ENCODE data around the gene NUMBL. TPM values are rescaled to one million over a fixed set of nuclear protein-coding genes. Genes with fewer than 3 reads are reported as not detected.
A peak's percentile ranks its signal among the peaks of the same experiment; 100 is the strongest.

Gene NUMBL
- total and polyA plus RNA-seq, 9 of the 15 experiments (the other 6 are each of a cell fraction or from before 2014, with no cell fraction given) = 0.39 to 38.6 (median 6.6) TPM

DNA sequence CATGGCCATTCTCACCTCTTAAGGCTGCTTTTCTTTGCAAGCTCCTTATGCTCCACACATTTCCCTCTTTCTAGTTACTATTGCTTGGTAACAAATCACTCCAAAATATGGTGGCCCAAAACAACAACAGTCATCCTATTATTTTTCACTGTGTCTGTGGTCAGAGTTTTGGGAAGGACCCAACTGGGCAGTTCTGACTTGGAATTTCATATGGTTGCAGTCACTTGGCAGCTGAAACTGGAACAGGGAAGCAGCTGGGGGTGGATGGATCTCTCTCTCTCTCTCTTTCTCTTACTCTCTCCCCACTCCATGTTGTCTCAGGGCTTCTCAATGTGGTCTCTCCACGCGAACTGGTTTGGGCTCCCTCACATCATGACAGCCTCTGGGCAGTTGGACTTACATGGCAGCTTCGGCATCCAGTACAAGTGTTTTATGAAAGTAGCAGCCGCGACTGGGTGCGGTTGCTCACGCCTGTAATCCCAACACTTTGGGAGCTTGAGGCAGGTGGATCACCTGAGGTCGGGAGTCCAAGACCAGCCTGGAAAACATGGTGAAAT is 39.6 kb downstream of the NUMBL start:
- Histone ChIP-seq H2AFZ (ENCODE audit: low read depth, low read length) (peak overlapping the region; percentile 72), H3K9me3 (replicated peaks; ENCODE audit: control insufficient read depth, insufficient read depth, low read depth, low read length) (no peaks in the 10 kb centered on the region), H4K20me1 (replicated peaks; ENCODE audit: control insufficient read depth, insufficient read depth, low read length) (no peaks in the 10 kb centered on the region), H3K27ac (ENCODE audit: extremely low read depth, low read depth, low read length) (no peak overlapping the region), H3K4me3 (no peak overlapping the region), H3K9me1 (ENCODE audit: control insufficient read depth, insufficient read depth, low read length) (no peaks in the 10 kb centered on the region), H3K36me3 (ENCODE audit: control insufficient read depth, insufficient read depth, low read length) (no peaks in the 10 kb centered on the region), H3K4me1 (replicated peaks in 1 of 2; ENCODE audit: control insufficient read depth in 2 of 2, insufficient read depth in 2 of 2, low read length in 2 of 2) (peaks cover 3% of the 10 kb centered on the region in 2 experiments; a peak in 3 of 5 replicates), H3K4me2 (ENCODE audit: insufficient read depth, low read length) (no peak overlapping the region), H3K9ac (ENCODE audit: insufficient read depth in 1 of 2, low read depth in 2 of 2, low read length in 2 of 2) (no peak overlapping the region), H3K79me2 (ENCODE audit: control insufficient read depth, insufficient read depth, low read length) (no peaks in the 10 kb centered on the region), H3K27me3 (ENCODE audit: control insufficient read depth in 2 of 2, insufficient read depth in 2 of 2, low read length in 2 of 2) (no peaks in the 10 kb centered on the region)
- intact Hi-C loops (cut with micrococcal nuclease) (no loop called here), in situ Hi-C loops (cut with MboI) (no loop called here)
- BruUV-seq (replicated peaks) = no TSS peak
- 66% methylated on average over 4 of the region's 8 CpGs for WGBS (ENCODE audit: insufficient coverage, low coverage, missing lambda C conversion rate)
- no peak for FAIRE-seq
- ChIA-PET CTCF (ENCODE audit: low intra/inter-chr PET ratio) (no interaction called here), POLR2A (interaction anchor here (1.1 to 1.4 kb wide), 2 partner anchors 10 to 13 kb away, joined by 3 to 6 read pairs; no protein-coding TSS in a partner anchor)
- no peak for ATAC-seq
- DNase-seq (ENCODE audit: extremely low read depth in 1 of 4, low spot score in 3 of 4) = no peak
- TF ChIP-seq TGIF2 (CRISPR knock-in tag; IDR thresholded peaks at IDR 0.05) = no peak
- TF ChIP-seq KLF1 (tag; IDR thresholded peaks at IDR 0.05) = no peak
- TF ChIP-seq, protein P1, sequence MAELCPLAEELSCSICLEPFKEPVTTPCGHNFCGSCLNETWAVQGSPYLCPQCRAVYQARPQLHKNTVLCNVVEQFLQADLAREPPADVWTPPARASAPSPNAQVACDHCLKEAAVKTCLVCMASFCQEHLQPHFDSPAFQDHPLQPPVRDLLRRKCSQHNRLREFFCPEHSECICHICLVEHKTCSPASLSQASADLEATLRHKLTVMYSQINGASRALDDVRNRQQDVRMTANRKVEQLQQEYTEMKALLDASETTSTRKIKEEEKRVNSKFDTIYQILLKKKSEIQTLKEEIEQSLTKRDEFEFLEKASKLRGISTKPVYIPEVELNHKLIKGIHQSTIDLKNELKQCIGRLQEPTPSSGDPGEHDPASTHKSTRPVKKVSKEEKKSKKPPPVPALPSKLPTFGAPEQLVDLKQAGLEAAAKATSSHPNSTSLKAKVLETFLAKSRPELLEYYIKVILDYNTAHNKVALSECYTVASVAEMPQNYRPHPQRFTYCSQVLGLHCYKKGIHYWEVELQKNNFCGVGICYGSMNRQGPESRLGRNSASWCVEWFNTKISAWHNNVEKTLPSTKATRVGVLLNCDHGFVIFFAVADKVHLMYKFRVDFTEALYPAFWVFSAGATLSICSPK (IDR thresholded peaks at IDR 0.05; ENCODE audit: borderline replicate concordance) = no peak
- no peak for TF ChIP-seq NCOR1 (IDR thresholded peaks at IDR 0.05)
- no peak for TF ChIP-seq MAFG (tag; conservative IDR thresholded peaks at IDR 0.05)
- TF ChIP-seq, protein P2, sequence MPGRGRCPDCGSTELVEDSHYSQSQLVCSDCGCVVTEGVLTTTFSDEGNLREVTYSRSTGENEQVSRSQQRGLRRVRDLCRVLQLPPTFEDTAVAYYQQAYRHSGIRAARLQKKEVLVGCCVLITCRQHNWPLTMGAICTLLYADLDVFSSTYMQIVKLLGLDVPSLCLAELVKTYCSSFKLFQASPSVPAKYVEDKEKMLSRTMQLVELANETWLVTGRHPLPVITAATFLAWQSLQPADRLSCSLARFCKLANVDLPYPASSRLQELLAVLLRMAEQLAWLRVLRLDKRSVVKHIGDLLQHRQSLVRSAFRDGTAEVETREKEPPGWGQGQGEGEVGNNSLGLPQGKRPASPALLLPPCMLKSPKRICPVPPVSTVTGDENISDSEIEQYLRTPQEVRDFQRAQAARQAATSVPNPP (IDR thresholded peaks at IDR 0.05; ENCODE audit: borderline replicate concordance, insufficient read depth, insufficient read length) = no peak
- TF ChIP-seq ZNF217 (CRISPR knock-in tag; IDR thresholded peaks at IDR 0.05) = no peak
- TF ChIP-seq, protein P3, sequence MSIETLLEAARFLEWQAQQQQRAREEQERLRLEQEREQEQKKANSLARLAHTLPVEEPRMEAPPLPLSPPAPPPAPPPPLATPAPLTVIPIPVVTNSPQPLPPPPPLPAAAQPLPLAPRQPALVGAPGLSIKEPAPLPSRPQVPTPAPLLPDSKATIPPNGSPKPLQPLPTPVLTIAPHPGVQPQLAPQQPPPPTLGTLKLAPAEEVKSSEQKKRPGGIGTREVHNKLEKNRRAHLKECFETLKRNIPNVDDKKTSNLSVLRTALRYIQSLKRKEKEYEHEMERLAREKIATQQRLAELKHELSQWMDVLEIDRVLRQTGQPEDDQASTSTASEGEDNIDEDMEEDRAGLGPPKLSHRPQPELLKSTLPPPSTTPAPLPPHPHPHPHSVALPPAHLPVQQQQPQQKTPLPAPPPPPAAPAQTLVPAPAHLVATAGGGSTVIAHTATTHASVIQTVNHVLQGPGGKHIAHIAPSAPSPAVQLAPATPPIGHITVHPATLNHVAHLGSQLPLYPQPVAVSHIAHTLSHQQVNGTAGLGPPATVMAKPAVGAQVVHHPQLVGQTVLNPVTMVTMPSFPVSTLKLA (conservative IDR thresholded peaks at IDR 0.05) = no peak
- TF ChIP-seq ZNF766 (CRISPR knock-in tag; conservative IDR thresholded peaks at IDR 0.05) = no peak
- TF ChIP-seq CCAR2 (IDR thresholded peaks at IDR 0.05; ENCODE audit: low read depth, low read length) = no peak

All from K562 (cell line).